Measurements from ENCODE around the gene EMILIN2.
"Not testable (repeated sequence)": the region's sequence is repeated elsewhere in the genome, so short reads cannot be mapped to it uniquely, and the experiment has no call there.

The EMILIN2 gene

DNA sequence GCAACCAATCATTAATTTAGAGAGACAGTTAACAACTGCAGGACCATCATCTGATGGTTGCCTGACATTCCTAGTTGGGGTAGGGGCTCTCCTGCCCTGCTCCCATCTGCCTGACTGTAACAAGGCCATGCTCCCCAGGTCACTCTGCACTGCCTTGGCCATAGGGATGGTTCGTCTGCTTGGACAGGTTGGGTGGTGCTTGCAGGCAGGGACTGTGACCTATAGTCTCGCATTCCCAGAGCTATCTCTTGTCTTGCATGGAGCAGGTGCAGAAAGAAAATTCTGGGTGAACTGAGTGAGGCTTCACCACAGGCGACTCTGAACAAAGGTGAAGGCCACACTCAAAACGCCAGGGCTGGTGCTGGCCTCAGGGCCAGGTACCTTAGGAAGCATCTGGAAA lies 64.7 kb downstream of the EMILIN2 start:
- FAIRE-seq (no peak), DNase-seq (ENCODE audit: extremely low spot score, insufficient read length, low read depth) (no peak)

DNA sequence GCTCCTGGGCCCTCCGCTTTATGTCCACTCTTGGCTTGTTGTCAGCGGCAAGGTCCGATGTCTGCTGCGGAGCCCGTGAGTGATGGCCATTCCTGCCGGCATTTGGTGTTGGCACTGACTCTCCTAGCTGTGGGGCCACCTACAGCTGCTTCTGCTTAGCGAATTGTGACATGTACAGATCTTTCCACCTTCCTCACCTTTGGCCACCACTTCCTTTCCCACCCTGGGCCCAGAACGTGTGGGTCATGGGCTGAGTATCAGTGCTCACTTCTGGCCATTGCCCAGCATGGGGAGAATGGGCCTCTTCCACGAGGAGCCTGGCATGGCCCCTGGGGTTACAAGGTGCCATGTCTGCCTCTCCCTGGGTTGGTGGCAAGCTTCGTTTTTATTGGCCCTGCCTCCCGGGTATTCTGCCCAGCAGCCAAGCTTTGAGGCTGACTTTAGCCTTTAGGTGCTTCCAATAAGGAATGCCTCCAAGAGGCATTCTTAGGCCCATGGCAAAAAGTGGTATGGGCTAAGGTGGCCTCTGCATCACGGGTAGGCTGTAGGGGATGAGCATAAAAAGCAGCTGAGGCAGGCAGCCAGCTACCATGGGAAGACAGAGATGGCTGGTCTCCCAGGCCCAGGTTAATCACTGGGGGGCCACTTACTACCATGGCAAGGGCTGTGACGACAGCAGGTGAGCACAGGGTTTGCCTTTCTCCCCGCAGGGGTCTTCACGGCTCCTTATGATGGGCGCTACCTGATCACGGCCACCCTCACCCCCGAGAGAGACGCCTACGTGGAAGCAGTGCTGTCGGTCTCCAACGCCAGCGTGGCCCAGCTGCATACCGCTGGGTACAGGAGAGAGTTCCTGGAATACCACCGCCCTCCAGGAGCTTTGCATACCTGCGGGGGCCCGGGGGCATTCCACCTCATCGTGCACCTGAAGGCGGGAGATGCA lies 65.8 kb downstream of the EMILIN2 start:
- FAIRE-seq: no peak
- no peak for DNase-seq (ENCODE audit: extremely low spot score, insufficient read length, low read depth)

DNA sequence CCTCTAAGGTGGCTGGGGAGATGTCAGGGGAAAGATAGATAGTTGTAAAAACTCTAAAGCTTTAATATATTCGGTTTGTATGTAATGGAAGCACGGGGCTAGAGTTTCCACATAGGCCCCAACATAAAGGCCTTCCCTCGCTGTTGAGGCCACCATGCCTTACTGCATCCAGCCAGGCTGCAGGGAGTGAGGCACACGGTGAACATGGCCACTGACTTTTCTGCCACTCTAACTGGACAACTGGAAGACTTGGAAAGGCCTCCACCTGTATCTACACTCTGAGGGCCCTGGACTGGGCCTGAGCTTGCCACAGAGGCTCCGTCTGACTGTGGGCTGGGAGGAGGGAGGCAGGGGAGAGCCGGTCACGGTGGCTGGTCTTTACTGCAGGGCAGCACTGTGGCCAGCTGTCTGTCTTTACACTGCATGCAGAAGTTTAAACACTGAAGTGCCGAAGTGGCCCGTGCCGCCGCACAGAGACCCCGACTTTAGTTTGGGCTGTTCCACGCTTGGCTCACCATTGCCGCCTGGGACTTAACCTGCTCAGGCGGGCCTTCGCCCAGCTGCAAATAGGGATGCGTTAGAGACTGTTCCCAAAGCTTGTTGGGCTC lies 66.7 kb downstream of the EMILIN2 start:
- DNase-seq (ENCODE audit: extremely low spot score, insufficient read length, low read depth): no peak
- no peak for FAIRE-seq

DNA sequence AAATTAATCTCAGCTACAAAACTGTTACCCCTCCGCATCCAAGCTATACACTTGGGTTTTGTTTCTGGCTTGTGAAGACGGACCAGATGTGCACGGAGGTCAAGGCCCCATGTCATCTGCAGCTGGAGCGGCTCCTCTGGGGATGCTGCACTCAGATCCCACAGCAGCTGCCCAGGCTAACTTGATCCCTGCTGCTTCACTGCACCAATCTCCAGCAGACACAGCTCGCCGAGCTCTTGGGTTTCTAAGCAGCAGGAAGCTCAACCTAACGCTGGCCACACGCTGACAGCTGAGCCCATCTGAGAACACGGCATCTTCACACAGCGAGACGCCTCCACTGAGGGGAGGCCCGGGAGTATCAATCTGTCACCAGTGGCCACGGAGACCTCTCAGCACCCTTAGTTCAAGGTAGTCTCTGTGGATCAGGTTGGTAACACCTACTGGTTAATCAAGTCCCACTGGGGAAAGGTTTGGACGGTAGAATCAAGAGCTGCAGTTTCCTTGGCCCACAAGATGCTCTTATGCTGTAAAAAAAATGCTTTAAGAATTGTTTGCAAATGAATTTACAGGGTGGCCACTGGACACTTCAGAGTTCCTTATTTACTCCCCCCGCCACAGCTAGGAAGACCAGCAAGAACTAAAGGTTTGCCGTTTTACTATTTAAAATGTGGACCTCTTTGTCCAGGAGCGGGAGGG lies 67.5 kb downstream of the EMILIN2 start:
- no peak for DNase-seq (ENCODE audit: extremely low spot score, insufficient read length, low read depth)
- no peak for FAIRE-seq

DNA sequence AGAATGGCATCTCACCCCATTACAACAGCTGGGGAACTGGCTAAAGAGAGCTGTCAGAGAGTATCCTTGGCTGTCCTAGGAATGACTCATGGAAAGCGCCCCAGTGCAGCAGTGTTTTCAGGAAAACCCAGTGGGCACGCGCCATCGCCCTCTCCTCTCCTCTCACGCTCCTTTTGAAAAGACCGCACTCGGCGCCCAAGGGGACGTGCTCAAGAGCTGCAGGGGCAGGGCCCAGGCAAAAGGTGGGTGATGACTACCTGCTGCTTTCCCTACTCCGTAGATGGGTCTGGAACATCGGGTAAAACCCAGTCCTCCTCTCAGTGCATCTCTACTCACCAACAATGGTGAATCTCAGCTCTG lies 68.1 kb downstream of the EMILIN2 start:
- no peak for DNase-seq (ENCODE audit: extremely low spot score, insufficient read length, low read depth)

DNA sequence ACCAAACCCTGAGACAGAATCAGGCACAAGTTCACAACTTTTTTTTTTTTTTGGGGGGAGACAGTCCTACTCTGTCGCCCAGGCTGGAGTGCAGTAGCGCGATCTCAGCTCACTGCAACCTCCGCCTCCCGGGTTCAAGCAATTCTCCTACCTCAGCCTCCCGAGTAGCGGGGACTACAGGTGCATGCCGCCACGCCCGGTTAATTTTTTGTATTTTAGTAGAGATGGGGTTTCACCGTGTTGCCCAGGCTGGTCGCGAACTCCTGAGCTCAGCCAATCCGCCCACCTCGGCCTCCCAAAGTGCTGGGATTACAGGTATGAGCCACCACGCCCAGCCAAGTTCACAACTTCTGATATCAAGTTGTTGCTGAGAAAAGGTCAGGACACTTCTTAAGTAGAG lies 68.7 kb downstream of the EMILIN2 start:
- not testable (repeated sequence) for FAIRE-seq; DNase-seq (ENCODE audit: extremely low spot score, insufficient read length, low read depth)

More for the DNA sequence above, 68.1 kb downstream of the EMILIN2 start:
- no peak for FAIRE-seq

DNA sequence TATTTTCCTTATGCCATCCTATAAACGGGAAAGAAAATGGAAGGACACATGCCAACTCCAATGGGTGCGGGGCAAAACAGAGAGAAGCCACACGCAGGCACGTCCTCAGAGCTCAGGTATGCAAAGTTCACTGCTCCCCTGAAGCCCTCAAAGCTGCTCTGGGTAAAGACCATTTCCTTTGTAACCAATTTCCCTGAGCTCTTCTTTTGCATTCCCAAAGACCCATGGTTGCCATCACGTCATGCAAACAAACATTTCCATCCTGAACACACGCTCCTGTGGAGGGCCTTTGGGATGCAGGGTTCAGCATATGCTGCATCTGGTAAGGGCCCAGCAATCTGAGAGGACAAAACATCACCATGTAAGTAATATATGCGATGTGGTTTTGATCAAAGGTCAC lies 69.4 kb downstream of the EMILIN2 start:
- no peak for FAIRE-seq
- DNase-seq (ENCODE audit: extremely low spot score, insufficient read length, low read depth): no peak

DNA sequence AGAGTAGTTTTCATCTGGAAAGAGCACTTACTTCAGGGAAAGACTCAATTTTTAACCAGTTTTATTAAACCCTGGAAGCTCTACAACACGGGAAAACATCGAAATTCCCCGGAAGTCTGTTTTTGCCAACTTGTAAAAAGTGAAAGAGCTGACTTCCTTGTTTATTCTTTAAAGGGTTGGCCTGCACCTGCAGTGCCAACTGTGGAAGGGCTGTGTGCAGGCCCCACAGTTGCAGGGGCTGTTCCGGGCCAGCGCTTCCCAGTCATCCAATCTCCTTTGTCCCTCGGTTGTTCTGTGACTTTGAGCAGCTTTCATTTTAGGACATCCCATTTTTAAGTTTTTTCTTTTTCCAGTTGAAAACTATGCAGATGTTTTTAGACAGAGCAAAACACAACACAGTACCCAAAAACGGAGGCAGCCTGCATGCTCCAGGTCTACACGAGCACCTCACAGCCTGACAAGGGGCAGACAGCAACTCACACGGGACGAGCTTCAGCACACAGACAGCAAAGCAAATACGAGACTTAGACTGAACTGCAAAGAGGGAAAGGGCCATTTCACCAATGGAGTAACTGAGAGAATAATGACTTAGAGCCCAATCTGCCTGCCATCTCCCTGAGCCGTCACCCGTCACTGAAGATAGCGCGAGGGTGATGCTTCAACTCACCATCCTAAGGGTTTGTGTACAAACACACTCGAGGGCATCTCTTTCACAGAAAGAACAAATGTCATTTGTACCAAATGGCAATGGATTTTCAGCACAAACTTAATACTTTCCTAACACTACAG lies 70.6 kb downstream of the EMILIN2 start:
- no peak for DNase-seq (ENCODE audit: extremely low spot score, insufficient read length, low read depth)
- FAIRE-seq: no peak

DNA sequence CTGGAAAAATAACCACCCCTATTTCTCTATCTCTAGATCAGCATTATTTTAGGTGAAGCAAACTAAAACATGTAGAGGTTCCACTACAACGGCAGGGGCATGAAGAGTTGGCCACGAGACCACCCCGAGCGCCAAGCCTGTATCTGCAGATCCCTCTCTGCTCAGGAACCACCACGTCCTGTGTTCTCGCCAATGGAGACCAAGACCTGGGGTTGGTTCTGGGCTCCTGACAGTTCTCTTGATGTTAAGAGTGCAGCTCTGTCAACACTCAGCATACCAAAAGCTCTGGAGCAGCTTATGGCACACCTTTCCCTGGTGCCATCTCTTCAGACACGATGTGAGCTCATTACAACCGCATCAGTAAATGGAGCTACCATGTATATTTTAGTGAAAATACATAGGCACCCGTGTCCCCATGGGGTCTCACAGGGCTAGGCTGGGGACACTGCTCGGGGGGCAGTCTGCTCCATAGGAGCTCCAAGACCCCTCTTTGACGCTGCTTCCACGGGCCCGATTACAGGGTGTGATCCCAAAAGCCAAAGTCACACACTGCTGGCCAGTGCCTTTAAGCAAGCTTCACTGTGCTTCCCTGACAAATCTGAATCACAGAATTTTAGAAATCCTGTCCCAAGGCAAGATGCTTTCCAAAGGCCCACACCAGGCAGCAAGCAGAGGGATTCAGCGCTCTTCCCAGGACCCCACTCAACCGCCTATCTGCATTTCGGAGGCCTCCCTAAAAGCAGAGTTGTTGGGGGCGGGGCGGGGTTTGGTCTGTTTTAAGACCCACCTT lies 72.2 kb downstream of the EMILIN2 start:
- FAIRE-seq: no peak

DNA sequence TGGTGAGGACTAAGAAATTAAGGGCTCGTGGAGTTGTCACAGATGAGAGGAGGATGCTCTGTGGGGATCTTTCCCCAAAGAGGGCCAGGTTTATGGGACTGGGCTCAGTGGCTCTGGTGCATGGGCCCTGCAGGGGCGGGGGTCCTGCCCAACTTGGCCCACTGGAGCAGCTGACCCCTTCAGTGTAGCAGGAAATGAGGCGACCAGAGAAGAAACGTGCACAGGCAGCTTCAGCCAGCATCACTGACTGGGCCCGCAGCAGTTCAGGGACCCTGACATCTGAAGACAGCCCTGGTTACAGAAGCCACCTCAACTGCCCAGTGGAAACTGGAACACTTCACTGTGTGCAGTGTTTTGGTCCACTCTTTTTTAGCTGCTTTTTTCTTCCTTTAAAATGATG lies 72.8 kb downstream of the EMILIN2 start:
- FAIRE-seq: no peak

More for the DNA sequence above, 72.2 kb downstream of the EMILIN2 start:
- no peak for DNase-seq (ENCODE audit: extremely low spot score, insufficient read length, low read depth)

DNA sequence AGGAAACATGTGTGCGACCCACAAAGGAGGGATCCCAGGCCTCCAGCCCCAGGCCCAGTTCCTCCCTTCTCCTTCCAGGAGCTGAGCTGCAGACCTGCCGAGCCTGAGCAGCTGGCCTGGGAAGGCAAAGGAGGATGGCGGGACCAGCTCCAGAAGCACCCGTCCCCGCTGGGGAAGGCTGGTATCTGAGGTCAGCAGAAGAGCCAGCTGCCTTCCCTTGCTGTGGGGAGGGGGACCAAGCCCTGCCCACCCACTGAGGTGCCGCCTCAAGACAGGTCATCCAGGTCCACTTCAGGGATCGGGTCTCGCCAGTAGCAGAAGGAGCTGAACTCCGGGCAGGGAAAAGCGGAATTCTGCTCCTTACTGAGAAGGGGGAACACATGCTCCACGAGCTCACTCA lies 73.2 kb downstream of the EMILIN2 start:
- DNase-seq (ENCODE audit: extremely low spot score, insufficient read length, low read depth): no peak

More for the DNA sequence above, 72.8 kb downstream of the EMILIN2 start:
- DNase-seq (ENCODE audit: extremely low spot score, insufficient read length, low read depth): no peak

DNA sequence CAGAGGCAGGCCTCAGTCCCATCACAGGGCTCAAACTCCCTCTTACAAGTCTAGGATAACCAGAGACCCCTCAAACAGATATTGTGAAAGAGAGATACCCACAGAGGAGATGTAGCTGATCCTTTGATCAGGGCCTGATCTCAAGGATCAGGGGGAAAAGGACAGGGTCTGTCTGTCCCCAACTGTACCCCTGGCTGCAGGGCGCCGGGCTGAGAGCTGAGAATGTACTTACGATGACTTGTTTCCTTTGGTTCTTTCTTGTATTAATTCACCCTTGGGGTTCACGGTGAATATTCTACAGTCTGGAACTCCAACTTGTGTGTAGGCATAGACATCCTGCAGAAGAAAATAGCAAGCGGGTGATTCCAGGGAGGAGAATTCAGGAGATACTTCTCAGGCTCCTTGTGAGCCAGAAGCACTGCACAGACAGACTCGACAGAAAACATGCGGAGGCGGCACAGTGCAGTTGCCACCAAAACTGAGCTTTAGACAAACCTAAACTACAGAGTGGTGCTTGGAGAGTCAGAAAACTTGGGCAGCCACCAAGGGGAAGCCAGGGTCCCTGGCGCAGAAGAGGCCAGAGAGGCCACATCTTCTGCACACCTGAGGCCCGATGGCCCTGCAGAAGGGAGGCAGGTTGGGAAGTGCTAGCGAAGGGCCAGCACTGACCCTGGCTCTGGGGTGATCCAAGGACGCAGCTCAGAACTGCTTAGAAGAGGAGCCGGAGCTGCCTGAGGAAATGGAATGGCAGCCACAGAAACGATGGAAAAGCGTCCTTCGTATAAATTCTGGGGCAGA lies 73.9 kb downstream of the EMILIN2 start:
- FAIRE-seq (no peak), DNase-seq (ENCODE audit: extremely low spot score, insufficient read length, low read depth) (no peak)

More for the DNA sequence above, 73.2 kb downstream of the EMILIN2 start:
- FAIRE-seq: no peak

DNA sequence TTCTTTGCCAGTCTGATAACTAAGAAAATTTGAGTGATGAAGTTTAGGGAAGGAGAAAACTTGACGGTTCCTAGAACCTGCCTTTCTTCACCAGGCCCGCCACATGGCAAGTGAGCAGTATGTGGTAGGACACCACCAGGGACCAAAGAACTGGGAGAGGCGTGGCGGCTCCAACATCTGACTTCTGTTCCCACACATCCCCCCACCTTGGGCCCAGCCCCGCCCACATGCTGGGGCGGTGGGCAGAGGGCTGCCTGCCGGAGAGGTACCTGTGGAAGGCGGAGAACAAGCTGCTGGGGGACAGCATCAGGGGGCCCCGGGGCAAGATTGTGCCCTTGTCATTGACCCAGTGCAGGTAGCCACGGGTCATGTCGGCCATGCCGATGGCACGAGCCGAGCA lies 75.0 kb downstream of the EMILIN2 start:
- FAIRE-seq (no peak), DNase-seq (ENCODE audit: extremely low spot score, insufficient read length, low read depth) (no peak)

DNA sequence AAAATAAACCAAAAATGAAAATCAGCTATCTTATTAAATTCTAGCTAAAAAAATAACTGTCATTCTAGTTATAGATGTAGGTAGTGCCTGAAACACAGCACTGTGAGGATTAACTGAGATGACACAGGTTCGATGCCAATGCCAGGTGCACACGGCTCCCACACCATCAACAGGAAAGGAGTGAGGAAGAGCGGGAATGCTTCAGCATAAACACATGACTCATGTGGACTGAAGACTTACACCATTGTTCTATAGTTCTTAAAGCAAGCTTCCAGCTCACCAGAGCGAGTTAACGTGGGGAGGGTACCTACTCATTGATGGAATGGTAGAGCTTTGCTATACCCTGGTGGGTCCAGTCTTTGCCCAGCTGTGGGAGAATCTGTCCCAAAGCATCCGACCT lies 76.7 kb downstream of the EMILIN2 start:
- DNase-seq (ENCODE audit: extremely low spot score, insufficient read length, low read depth) (no peak), FAIRE-seq (no peak)

DNA sequence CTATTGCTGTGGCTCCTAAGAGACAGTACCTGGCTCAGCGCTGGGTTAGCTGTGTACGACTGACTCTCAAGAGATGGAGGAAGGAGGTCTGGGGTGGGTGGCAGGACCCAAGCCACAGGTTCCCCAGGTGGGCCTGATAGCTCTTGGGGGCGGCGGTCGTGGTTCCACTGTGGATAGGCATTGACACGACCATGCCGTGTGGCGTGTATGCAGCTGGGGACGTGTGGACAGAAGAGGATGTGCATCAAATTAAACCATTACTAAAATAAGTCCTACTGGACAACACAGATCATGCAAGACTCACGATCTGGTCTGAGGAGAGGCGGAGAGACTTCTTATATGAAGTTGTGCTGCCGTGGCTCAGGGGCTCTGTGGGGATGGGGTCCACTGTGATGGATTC lies 78.1 kb downstream of the EMILIN2 start:
- FAIRE-seq (no peak), DNase-seq (ENCODE audit: extremely low spot score, insufficient read length, low read depth) (no peak)

DNA sequence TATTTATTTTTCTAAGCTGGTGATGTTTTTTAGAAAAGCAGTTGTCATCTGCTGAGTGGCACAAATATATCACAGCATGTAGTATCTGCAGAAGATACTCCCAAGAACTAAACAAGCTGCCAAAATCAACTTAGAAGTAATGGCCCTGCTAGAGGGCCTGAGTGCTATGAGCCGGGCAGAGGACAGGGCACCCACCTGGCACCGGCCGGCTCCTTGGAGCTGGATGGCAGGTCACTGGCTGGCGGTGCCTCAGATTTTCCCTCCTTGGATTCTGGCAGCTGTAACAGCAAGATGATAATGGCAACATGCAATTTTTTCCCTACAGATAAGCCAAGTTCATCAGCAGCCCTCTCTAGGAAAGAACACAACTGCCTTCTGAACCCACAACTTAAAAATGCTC lies 79.7 kb downstream of the EMILIN2 start:
- FAIRE-seq (no peak), DNase-seq (ENCODE audit: extremely low spot score, insufficient read length, low read depth) (no peak)

DNA sequence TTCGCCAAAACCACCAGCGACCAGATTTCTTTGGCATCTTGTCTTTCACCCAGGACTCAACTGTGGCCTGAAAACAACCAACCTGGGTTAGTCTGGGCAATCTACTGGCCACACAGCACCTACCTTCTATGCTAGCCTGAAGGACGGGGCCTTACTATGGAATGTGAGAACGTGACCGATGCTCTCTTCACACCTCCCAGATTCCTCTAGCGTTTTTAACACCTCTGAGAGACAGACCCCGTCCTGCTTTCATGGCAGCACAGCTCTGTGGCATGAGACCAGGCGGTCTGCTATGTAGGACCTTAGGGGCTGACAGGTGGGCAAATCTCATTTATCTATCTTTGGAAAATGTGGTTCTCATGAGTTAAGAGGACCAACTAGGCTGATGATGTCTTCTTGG lies 80.9 kb downstream of the EMILIN2 start:
- DNase-seq (ENCODE audit: extremely low spot score, insufficient read length, low read depth) (no peak), FAIRE-seq (no peak)

Data from GM18507 (cell line).